ENCODE data around the gene CNIH3.

The CNIH3 gene

GRCh38 chr1:224726441-224727182 is 110.5 kb downstream of the CNIH3 start:
- DNase-seq, result no peak

DNA sequence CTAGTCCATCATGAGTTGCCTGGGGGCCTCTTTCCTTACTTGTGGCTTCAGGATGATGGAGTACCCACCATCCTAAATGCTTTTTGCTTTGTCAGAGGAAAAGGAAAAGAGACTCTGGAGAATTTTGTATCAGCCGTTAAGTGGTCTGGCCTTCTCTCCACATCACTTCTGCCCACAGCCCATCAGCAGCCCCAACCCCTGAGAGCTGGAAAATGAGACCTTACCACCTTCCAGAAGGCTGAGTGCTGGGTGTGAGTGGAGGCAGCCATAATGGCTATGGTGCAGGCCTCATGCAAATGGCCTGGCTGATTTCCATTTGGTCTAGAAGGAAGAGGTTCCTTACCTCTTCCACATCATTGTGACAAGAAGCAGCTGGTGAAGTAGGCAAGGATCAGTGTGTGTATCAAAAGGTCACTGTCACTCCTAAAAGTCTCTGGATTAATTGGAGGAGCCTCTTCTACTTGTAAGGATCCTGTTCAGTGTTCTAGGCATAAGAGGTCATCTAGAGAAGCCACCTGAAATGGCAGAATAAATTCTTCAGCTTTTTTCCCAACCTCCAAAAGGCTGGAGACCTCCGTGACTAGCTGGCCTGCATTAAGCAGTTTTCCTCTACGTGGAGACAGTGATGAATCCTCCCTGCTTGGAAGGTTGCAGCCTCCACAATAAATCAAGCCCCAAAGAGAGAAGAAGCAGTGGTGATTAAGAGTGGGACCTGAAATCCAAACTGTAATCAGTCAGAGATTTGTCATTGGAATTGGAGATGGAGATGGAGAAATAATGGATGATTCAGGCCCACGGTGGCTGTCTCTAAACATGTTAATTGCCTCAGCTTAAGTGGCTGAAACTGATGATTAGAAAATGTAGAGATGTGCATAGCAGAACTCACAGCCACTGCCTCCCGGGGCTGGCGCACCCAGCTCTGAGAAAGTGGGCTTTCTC is 111.5 kb downstream of the CNIH3 start:
- no peak for DNase-seq

GRCh38 chr1:224730540-224730939 is 114.4 kb downstream of the CNIH3 start:
- no peak for DNase-seq

DNA sequence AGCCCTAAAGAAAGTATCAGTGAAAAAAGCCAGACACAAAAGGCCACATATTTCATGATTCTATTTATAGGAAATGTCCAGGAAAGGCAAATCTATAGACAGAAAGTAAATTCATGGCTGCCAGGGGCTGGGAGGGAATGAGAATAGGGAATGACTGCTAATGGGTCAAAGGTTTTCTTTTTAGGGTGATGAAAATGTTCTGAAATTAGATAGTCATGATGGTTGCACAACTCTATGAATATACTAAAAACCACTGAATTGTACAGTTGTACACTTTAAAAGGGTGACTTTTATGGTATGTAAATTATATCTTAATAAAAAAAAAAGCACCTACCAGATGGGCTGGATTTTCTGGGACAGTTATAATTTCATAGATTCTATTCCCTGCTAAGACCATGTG is 114.8 kb downstream of the CNIH3 start:
- DNase-seq, result no peak

- DNase-seq, result no peak
Observed at GRCh38 chr1:224731633-224732032, 115.5 kb downstream of the CNIH3 start.

DNA sequence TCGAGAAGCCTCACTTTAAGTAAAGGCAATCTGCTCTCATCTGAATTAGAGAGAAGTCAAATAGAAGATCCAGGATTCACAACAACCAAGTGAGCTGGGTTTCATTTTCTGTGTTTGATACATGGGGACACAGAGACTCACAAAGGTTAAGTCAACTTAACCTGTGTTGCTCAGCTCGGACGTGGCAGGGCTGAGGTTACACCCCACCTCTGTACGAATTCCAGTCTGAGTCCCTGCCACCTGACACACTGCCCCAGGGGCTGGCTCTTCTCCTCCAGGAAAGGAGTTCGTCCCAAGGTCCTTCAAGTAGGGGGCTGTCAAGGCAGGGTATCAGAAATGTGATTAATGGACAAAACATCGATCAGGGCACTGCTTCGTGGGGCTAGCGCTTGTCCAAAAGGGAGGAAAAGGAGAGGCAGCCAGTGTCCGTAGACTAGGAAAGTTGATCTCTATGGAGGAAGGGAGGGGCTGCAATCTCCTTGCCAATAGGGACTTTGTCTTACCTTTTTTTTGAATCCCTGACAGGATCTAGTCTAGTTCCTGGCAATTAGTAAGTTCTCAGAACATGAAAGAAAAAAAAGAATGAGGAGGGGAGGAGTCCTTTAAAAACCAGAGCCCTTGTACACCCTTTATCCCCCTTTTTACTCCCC is 116.4 kb downstream of the CNIH3 start:
- DNase-seq, result no peak

- DNase-seq, result no peak
Observed at GRCh38 chr1:224733027-224733911, 117.2 kb downstream of the CNIH3 start.

- no peak for DNase-seq
Observed at GRCh38 chr1:224734261-224734935, 118.3 kb downstream of the CNIH3 start.

GRCh38 chr1:224735159-224735558 is 119.0 kb downstream of the CNIH3 start:
- no peak for DNase-seq

DNA sequence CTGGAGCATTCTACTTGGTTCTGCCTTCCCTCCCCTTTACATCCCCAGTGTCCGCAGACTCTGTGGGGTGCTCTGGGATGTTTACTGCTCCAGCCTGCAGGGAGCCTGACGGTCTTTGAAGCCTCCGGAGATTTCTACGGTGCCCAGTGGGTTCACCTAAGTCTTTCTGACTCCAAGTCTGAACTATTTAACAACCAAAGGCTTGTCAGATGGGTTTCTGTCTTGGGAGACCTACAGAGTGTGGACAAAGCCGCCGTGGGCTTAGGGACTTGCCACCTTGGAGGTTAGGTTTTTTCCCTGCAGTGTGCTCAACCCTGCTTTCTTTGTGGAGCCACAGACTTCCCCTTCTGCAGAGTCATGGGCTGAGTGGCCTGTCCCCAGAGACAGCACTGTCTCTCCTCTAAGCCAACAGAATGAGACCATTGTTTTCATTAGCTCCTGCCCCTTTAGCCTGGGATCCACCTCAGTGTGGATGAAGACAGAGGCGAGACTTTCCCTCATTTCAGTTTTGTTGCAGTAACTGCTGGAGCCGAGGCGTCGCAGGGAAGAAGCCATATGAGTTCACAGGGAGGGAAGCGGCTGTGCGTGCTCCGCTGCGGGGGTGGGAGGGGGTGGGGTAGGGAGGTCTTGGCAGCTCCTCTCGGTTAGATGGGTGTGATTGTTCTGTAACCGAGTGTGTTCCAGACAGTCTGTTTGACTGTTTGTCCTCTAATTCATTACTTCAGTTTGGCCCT is 120.7 kb downstream of the CNIH3 start:
- no peak for DNase-seq

- no peak for DNase-seq
Observed at GRCh38 chr1:224737353-224737727, 121.2 kb downstream of the CNIH3 start.

DNA sequence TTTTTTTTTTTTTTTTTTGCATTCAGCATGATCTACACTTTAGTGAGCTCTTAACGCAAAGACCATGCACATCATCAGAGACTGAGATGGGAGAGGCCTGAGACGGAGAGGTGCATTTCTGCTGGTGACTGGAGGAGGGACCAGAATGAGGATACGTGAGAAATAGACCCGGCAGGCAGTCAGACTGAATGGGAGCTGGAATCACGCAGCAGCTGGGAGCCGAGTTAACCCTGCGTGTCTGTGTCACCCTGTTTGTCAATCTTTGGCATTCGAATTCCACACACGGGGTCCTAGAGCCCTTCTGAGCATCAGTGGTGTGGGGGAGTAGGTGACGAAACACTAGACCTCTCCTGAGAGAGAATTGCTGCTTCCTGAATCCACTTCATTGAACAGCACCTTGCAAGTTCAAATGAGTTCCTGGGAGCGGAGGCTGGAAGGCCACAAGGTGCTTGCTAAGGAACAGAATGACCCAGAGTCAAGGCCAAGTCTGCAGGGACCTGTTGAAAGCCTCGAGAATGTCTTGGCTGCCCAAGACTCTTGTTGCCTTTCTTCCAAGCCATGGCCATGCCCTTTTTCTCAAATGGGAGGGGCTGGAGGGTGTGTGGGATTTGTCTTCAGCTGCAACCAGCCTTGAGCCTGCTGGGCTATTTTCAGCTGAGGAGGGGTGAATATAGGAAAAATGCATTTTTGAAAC is 123.3 kb downstream of the CNIH3 start:
- no peak for DNase-seq

DNA sequence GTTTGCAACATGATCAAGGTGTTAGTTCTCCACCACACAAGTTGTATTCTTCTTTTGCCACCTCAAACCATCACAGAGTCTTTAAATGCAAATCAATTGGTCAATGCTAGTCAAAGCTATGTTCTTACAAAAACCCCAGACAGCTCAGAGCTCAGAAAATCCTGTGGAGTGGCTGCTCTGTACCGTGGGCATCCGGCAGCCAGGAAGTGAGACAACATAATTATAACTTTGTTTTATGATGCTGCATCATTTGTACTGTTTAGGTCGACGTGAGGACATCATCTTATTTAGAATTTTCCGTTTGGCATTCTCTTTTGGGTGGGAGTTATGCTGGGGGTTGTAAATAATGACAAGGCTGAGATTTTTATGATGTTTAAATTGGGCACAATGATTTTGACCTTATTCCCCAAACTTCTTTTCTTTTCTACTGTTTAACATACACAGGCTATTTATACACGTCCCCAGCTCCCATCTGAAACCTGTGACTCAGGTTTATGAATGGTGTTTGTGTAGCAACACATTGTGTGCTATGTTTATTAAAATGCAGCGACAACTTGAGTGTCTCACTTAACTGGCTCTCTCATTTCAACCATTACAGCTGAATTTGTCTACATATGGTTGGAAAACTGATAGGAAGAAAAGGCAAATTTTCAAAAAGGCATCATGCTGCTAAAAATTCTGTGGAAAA is 124.0 kb downstream of the CNIH3 start:
- no peak for DNase-seq

DNA sequence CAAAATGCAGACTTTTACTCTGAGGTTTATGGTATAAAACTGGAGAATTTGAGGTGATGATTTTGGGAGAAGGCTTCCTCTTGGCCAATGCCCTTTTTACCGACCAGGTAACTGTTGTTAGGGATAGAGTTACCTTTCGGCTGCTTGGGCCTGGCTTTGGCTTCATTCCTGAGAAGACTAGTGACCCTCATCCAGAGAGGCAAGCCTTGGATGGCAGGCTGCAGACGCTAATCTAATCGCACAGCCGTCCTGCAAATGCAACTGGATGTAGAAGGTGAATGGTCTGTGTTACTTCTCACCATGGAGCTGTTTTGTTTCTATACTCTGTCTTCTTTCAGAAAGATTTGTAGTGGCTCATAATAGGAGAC is 124.6 kb downstream of the CNIH3 start:
- DNase-seq, result no peak

- no peak for DNase-seq
Observed at GRCh38 chr1:224742349-224742748, 126.2 kb downstream of the CNIH3 start.

DNA sequence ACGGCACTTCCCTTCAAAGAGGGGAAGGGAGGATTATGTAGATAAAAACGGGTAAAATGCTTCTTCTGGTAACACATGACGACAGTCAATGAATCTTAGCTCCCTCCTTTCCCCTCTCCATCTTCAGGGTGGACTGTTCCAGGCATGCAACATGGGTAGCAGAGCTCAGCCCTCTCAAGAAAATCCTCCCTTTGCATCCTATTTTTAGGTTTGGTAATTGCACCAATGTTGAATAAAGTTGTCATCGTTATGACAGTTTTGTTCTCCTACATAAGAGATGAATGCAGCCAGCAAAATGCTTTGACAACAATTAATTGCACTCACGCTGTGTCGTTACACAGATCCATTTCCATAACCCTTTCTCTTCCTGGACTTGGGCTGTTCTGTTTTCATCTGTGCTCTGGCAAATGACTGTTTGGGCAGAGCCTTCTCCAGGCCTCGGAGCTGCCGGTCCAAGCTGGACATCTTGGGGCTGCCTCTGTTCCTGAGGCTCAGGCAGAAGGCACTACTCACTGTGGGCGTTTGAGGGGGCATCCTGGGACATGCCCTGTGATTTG is 127.6 kb downstream of the CNIH3 start:
- DNase-seq, result no peak

GRCh38 chr1:224744521-224744920 is 128.4 kb downstream of the CNIH3 start:
- no peak for DNase-seq

DNA sequence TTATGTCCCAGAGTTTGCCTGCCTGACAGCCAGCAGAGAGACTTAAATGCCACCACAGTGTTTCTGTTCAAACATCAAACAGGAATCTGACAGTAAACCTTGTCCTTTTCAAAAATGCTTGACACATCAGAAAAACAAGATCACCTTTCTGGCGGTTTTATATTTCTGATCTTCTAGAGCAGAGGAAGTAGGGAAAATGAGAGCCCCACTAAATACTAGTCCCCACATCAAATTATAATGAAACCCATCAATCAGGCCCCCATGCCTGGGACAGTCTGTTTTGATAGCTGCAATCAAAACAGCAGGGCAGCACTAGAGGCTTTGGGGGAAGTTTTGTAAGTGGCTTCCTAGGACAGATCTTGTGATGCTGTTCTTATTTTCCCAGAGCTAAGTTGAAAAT is 129.3 kb downstream of the CNIH3 start:
- DNase-seq, result no peak

DNA sequence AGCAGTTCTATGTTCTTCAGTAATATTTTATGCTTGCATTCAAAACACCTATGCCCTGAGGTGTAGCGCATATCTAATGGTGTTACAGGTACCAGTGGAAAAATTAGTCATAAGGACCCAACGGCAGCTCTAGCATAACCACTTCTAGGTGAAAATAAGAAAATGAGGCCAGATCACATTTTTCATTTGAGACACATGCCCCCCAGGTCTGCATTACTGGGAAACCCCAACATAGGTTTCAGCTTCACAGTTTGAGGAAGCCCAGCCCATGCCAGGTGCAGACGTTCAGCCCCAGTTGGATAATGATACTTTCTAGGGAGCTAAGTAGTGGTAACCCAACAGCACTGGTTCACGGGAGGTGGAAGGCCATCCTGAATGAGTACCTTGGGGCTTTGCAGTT is 129.8 kb downstream of the CNIH3 start:
- no peak for DNase-seq

GRCh38 chr1:224747578-224747977 is 131.5 kb downstream of the CNIH3 start:
- DNase-seq, result no peak

Data from stimulated activated CD4-positive, alpha-beta T cell treated with anti-CD3 and anti-CD28 coated beads, Interleukin-2, amount 100 ng/mL, for 48 hours (primary cell).